ENCODE measurements around the gene HS3ST5. TPM values are rescaled to one million over a fixed set of nuclear protein-coding genes. Genes with fewer than 3 reads are reported as not detected.

HS3ST5 gene
- total and polyA plus RNA-seq, 2 donors (not counting 3 experiments of a cell fraction or from before 2014, with no cell fraction given), result not detected

DNA sequence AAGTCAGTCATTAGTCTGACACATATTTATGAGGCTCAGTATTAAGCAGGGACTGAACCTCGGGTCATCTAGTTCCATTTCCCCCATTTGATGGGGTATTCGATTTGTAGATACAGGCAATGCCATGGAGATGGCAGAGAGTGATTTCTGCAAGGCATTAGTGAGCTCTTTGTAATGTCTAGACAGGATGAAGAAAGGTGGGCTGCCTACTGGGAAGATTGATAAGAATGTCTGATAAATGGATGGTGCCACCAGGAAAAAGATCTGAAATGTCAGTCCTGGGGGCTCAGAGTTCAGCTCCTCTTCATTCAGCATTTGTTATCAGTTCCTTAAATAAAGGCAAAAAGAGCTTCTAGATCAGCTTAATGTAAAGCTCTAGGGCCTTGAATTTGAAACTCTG lies 51.4 kb downstream of the HS3ST5 start:
- Histone ChIP-seq H3K27ac (ENCODE audit: insufficient read depth, low read depth, low read length) (no peak overlapping the region), H3K9me1 (replicated peaks; ENCODE audit: control insufficient read depth, extremely low read depth, insufficient read depth, low read length) (no peaks in the 10 kb centered on the region), H4K20me1 (replicated peaks; ENCODE audit: control insufficient read depth, extremely low read depth, insufficient read depth, low read length) (no peaks in the 10 kb centered on the region), H3K4me1 (ENCODE audit: control insufficient read depth, extremely low read depth, insufficient read depth, low read length) (no peaks in the 10 kb centered on the region), H3K79me2 (ENCODE audit: control insufficient read depth, insufficient read depth, low read length) (no peaks in the 10 kb centered on the region), H3K9me3 (replicated peaks; ENCODE audit: control insufficient read depth, insufficient read depth, low read length) (no peaks in the 10 kb centered on the region), H3K36me3 (ENCODE audit: control insufficient read depth in 2 of 2, extremely low read depth in 1 of 2, insufficient read depth in 2 of 2, low read length in 2 of 2) (no peaks in the 10 kb centered on the region), H2AFZ (ENCODE audit: low read depth, low read length) (no peak overlapping the region), H3K9ac (replicated peaks; ENCODE audit: extremely low read depth, insufficient read depth, low read length) (no peak overlapping the region), H3K27me3 (ENCODE audit: control insufficient read depth in 2 of 2, insufficient read depth in 2 of 2, low read length in 2 of 2) (no peaks in the 10 kb centered on the region), H3K4me3 (replicated peaks in 1 of 3; ENCODE audit: insufficient read depth in 1 of 3, low read depth in 1 of 3, low read length in 3 of 3) (no peak overlapping the region), H3K4me2 (ENCODE audit: insufficient read depth, low read length) (no peak overlapping the region)
- FAIRE-seq, result no peak
- intact Hi-C loops (cut with micrococcal nuclease), result no loop called here
- CTCF ChIA-PET, result interaction anchor here (0.8 to 1.2 kb wide), 2 partner anchors 13 to 296 kb away, joined by 3 to 4 read pairs; no protein-coding TSS in a partner anchor
- TF ChIP-seq POLR2AphosphoS5 (IDR thresholded peaks at IDR 0.05; ENCODE audit: insufficient read depth, low read depth, low read length), result no peak
- TF ChIP-seq POLR2A (IDR thresholded peaks at IDR 0.05; ENCODE audit: low read depth, low read length), result no peak
- no peak for TF ChIP-seq FOS (IDR thresholded peaks at IDR 0.05; ENCODE audit: borderline replicate concordance, insufficient read depth, low read length)
- no peak for TF ChIP-seq GATA2 (IDR thresholded peaks at IDR 0.05; ENCODE audit: insufficient read depth, insufficient read length, low read depth, low read length)
- TF ChIP-seq JUN (IDR thresholded peaks at IDR 0.05; ENCODE audit: borderline replicate concordance, insufficient read depth, insufficient read length, low read depth), result no peak
- no peak for TF ChIP-seq MYC (IDR thresholded peaks at IDR 0.05; ENCODE audit: low read depth, low read length)
- TF ChIP-seq, protein P1, sequence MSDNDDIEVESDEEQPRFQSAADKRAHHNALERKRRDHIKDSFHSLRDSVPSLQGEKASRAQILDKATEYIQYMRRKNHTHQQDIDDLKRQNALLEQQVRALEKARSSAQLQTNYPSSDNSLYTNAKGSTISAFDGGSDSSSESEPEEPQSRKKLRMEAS (IDR thresholded peaks at IDR 0.05; ENCODE audit: insufficient read depth, insufficient read length), result no peak
- TF ChIP-seq, protein P2, sequence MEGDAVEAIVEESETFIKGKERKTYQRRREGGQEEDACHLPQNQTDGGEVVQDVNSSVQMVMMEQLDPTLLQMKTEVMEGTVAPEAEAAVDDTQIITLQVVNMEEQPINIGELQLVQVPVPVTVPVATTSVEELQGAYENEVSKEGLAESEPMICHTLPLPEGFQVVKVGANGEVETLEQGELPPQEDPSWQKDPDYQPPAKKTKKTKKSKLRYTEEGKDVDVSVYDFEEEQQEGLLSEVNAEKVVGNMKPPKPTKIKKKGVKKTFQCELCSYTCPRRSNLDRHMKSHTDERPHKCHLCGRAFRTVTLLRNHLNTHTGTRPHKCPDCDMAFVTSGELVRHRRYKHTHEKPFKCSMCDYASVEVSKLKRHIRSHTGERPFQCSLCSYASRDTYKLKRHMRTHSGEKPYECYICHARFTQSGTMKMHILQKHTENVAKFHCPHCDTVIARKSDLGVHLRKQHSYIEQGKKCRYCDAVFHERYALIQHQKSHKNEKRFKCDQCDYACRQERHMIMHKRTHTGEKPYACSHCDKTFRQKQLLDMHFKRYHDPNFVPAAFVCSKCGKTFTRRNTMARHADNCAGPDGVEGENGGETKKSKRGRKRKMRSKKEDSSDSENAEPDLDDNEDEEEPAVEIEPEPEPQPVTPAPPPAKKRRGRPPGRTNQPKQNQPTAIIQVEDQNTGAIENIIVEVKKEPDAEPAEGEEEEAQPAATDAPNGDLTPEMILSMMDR (IDR thresholded peaks at IDR 0.05; ENCODE audit: extremely low read depth in 1 of 2, insufficient read depth in 1 of 2, low read depth in 1 of 2, low read length in 2 of 2), result no peak
- no peak for TF ChIP-seq EZH2 (IDR thresholded peaks at IDR 0.05; ENCODE audit: borderline replicate concordance, low read depth, low read length, severe bottlenecking)
- no peak for DNase-seq (ENCODE audit: low read depth, low spot score)
- BruUV-seq (replicated peaks), result no TSS peak
- POLR2A ChIA-PET, result no interaction called here
- dilution Hi-C loops (cut with MboI; ENCODE audit: extremely low pct_ligation_motif_present, low sequenced_read_pairs), result no loop called here
